HepG2 (cell line): ENCODE results near the gene LDLRAD4. TPM values are rescaled to one million over a fixed set of nuclear protein-coding genes. Genes with fewer than 3 reads are reported as not detected.

ENCODE experiments used
- ATAC-seq: fragments of 200-7000 bp; cut with Tn5 transposase; 3 replicates; pipeline ENCODE4 v1.9.1; 2020; ENCODE audit warnings: mild to moderate bottlenecking, moderate library complexity
- BruUV-seq: library from RNA; stranded (reverse); fragments of 400-500 nt; replicated peaks from 2 replicates; lab custom pipeline; 2021; lab: Mats Ljungman, UMichigan
- CTCF ChIA-PET: fragments of 300-600 bp; formaldehyde crosslinking; extraction: SDS; loops from one replicate; lab custom pipeline; 2021; ENCODE audit warnings: low total read pairs, inconsistent platforms, low intra/inter-chr PET ratio; lab: Yijun Ruan, JAX
- POLR2A ChIA-PET: fragments of 350-600 bp; sonication (Branson Sonifier 250); formaldehyde crosslinking; loops from one replicate; lab custom pipeline; 2020; ENCODE audit warnings: antibody characterized with exemption, inconsistent platforms; lab: Yijun Ruan, JAX
- DNase-seq: peaks from one replicate; pipeline ENCODE4 v3.0.0-alpha.2; 2015; ENCODE audit warnings: low spot score
- FAIRE-seq: peaks from 3 replicates; lab custom pipeline; 2011; peaks lifted over from hg19 to GRCh38; lab: Jason Lieb, UNC
- H2AFZ ChIP-seq: one replicate; pipeline ENCODE4 v1.6.1; 2011; ENCODE audit warnings: low read length, inconsistent platforms
- H3K27ac ChIP-seq: fragments of 300-600 bp; 3 replicates; pipeline ENCODE4 v1.8.0; 2011; ENCODE audit warnings: mixed run types, mild to moderate bottlenecking, mixed read lengths, low read length, inconsistent platforms; ENCODE audit not compliant: insufficient read depth; ENCODE audit errors: extremely low read length
- H3K27me3 ChIP-seq, 2 experiments: fragments of 200-600 bp in 1 of 2; 2 replicates in 1 of 2; 3 replicates in 1 of 2; pipeline versions ENCODE4 v1.6.0 to v1.8.0; 2011; ENCODE audit warnings: low read length in 2 of 2, mild to moderate bottlenecking in 2 of 2, moderate library complexity in 2 of 2, inconsistent platforms in 1 of 2; ENCODE audit not compliant: insufficient read depth in 2 of 2, control insufficient read depth in 1 of 2
- H3K36me3 ChIP-seq, 2 experiments: fragments of 200-600 bp in 1 of 2; replicated peaks in 1 of 2; 2 replicates in 1 of 2; 3 replicates in 1 of 2; pipeline versions ENCODE4 v1.5.1 to v1.8.0; 2011; ENCODE audit warnings: low read length in 2 of 2, inconsistent platforms in 1 of 2; ENCODE audit not compliant: insufficient read depth in 2 of 2, control insufficient read depth in 1 of 2
- H3K4me1 ChIP-seq: 2 replicates; pipeline ENCODE4 v1.5.1; 2012; ENCODE audit warnings: low read length, inconsistent platforms; ENCODE audit not compliant: insufficient read depth
- H3K4me2 ChIP-seq: 2 replicates; pipeline ENCODE4 v1.6.0; 2011; ENCODE audit warnings: low read depth, low read length, inconsistent platforms
- H3K4me3 ChIP-seq, 3 experiments: fragments of 200-600 bp in 1 of 3; sonication (generic), shearing (Covaris generic) in 1 of 3; replicated peaks in 1 of 3; 2 replicates each; pipeline ENCODE4 v1.5.1; 2011 to 2016; ENCODE audit warnings: low read length in 3 of 3, inconsistent platforms in 2 of 3, low read depth in 2 of 3, mild to moderate bottlenecking in 2 of 3, control low read depth in 1 of 3, mixed read lengths in 1 of 3; ENCODE audit not compliant: insufficient read depth in 1 of 3
- H3K79me2 ChIP-seq: one replicate; pipeline ENCODE4 v1.6.1; 2011; ENCODE audit warnings: low read length, inconsistent platforms; ENCODE audit not compliant: insufficient read depth
- H3K9ac ChIP-seq: 2 replicates; pipeline ENCODE4 v1.6.0; 2011; ENCODE audit warnings: mild to moderate bottlenecking, low read depth, low read length, inconsistent platforms; ENCODE audit not compliant: insufficient read depth
- H3K9me3 ChIP-seq: 2 replicates; pipeline ENCODE4 v1.5.1; 2012; ENCODE audit warnings: mild to moderate bottlenecking, low read length
- H4K20me1 ChIP-seq: 2 replicates; pipeline ENCODE4 v1.6.0; 2011; ENCODE audit warnings: inconsistent platforms, mild to moderate bottlenecking, low read length, moderate library complexity; ENCODE audit not compliant: insufficient read depth
- DNMT1 ChIP-seq: sonication (generic); formaldehyde crosslinking; IDR thresholded peaks from 2 replicates; pipeline ENCODE4 v1.5.1; 2020; ENCODE audit warnings: mild to moderate bottlenecking, missing genetic modification reagents
- JARID2 ChIP-seq: sonication (generic); formaldehyde crosslinking; IDR thresholded peaks from 2 replicates; pipeline ENCODE4 v1.8.1; 2023; ENCODE audit warnings: missing genetic modification reagents, inconsistent platforms; ENCODE audit not compliant: insufficient replicate concordance
- MBNL3 ChIP-seq: fragments of 250-450 bp; sonication (Bioruptor Pico); conservative IDR thresholded peaks from 2 replicates; pipeline ENCODE4 v1.8.0; 2022; ENCODE audit warnings: mild to moderate bottlenecking, inconsistent platforms
- MNT ChIP-seq: fragments of 450-650 bp; IDR thresholded peaks from 2 replicates; pipeline ENCODE4 v1.6.1; 2016
- NONO ChIP-seq, 2 experiments: fragments of 450-650 bp in 1 of 2; sonication (generic) in 1 of 2; formaldehyde crosslinking in 1 of 2; IDR thresholded peaks in 1 of 2; conservative IDR thresholded peaks in 1 of 2; 2 replicates each; pipeline versions ENCODE4 v1.6.1 to v1.8.0; 2017 to 2022; ENCODE audit warnings: mild to moderate bottlenecking in 1 of 2, missing genetic modification reagents in 1 of 2, moderate library complexity in 1 of 2
- NR2F2 ChIP-seq: IDR thresholded peaks from 2 replicates; pipeline ENCODE4 v1.6.1; 2012; ENCODE audit warnings: low read depth, inconsistent platforms, borderline replicate concordance
- PAWR ChIP-seq: sonication (generic); formaldehyde crosslinking; IDR thresholded peaks from 2 replicates; pipeline ENCODE4 v1.4.0; 2020; ENCODE audit warnings: missing genetic modification reagents, mild to moderate bottlenecking, borderline replicate concordance
- PCBP2 ChIP-seq: fragments of 200-400 bp; formaldehyde crosslinking; optimal IDR thresholded peaks from 2 replicates; pipeline ENCODE3; 2018; ENCODE audit warnings: low read length, low read depth; ENCODE audit not compliant: poor library complexity, severe bottlenecking
- SMARCC2 ChIP-seq: fragments of 450-650 bp; IDR thresholded peaks from 2 replicates; pipeline ENCODE4 v1.6.1; 2017; ENCODE audit warnings: antibody characterized with exemption, mild to moderate bottlenecking
- TAF15 ChIP-seq: fragments of 200-400 bp; formaldehyde crosslinking; IDR thresholded peaks from one replicate; pipeline ENCODE4 v1.6.1; 2018; ENCODE audit warnings: mild to moderate bottlenecking, low read depth, low read length; ENCODE audit not compliant: poor library complexity, severe bottlenecking
- YEATS4 ChIP-seq: sonication (generic); formaldehyde crosslinking; IDR thresholded peaks from 2 replicates; pipeline ENCODE4 v1.4.0; 2020; ENCODE audit warnings: missing genetic modification reagents, borderline replicate concordance
- YY1 ChIP-seq: IDR thresholded peaks from 2 replicates; pipeline ENCODE4 v1.6.1; 2011; ENCODE audit warnings: low read length, low read depth, moderate library complexity, mild to moderate bottlenecking; ENCODE audit not compliant: insufficient read depth, insufficient replicate concordance
- ZGPAT ChIP-seq: IDR thresholded peaks from 2 replicates; pipeline ENCODE4 v1.6.1; 2016; ENCODE audit warnings: mild to moderate bottlenecking
- ZNF12 ChIP-seq: sonication (generic); formaldehyde crosslinking; IDR thresholded peaks from 2 replicates; pipeline ENCODE4 v1.5.0; 2020; ENCODE audit warnings: missing genetic modification reagents
- ZNF292 ChIP-seq: sonication (generic); formaldehyde crosslinking; IDR thresholded peaks from 2 replicates; pipeline ENCODE4 v1.8.1; 2022; ENCODE audit warnings: mild to moderate bottlenecking, low read depth, missing genetic modification reagents, borderline replicate concordance
- ZNF350 ChIP-seq: sonication (generic); formaldehyde crosslinking; IDR thresholded peaks from 2 replicates; pipeline ENCODE4 v1.4.0; 2020; ENCODE audit warnings: mild to moderate bottlenecking, low read depth, missing genetic modification reagents, borderline replicate concordance
- ZNF484 ChIP-seq: sonication (generic); formaldehyde crosslinking; IDR thresholded peaks from 2 replicates; pipeline ENCODE4 v1.5.1; 2020; ENCODE audit warnings: mild to moderate bottlenecking, low read depth, missing genetic modification reagents, borderline replicate concordance
- ZNF674 ChIP-seq: sonication (generic); formaldehyde crosslinking; IDR thresholded peaks from 2 replicates; pipeline ENCODE4 v1.5.0; 2020; ENCODE audit warnings: low read depth, mild to moderate bottlenecking, missing genetic modification reagents
- ZNF839 ChIP-seq: sonication (generic); formaldehyde crosslinking; IDR thresholded peaks from 2 replicates; pipeline ENCODE4 v1.4.0; 2020; ENCODE audit warnings: missing genetic modification reagents, mild to moderate bottlenecking, borderline replicate concordance
- WGBS: methylation state at CpG from one replicate; pipeline ENCODE4 v1.1.6; 2017; ENCODE audit warnings: low lambda C conversion rate; 5-methylcytosine and 5-hydroxymethylcytosine counted together
- in situ Hi-C: cut with HindIII; loops from 2 replicates; pipeline ENCODE4 v1.10.0; 2017; ENCODE audit warnings: low pct_unique_long_range_greater_than_20kb; ENCODE audit not compliant: extremely low pct_ligation_motif_present
- intact Hi-C: fragments of 100-400 bp; cut with micrococcal nuclease; formaldehyde crosslinking; loops from one replicate; pipeline ENCODE4 v1.10.0; 2022; ENCODE audit not compliant: unreplicated experiment
- polyA plus RNA-seq, 8 experiments: library from polyadenylated mRNA; depleted of rRNA in 3 of 8; stranded (reverse) in 7 of 8; unstranded in 1 of 8; fragments of >200 nt; fragmentation: Illumina TruSeq in 4 of 8; extraction: Trizol in 4 of 8; gene quantifications; 2 replicates each; pipeline versions ENCODE4 v1.2.1 to v1.2.3, GENCODE V29; 2011 to 2016; ENCODE audit warnings: low read depth in 4 of 8, missing spikeins in 1 of 8, mixed read lengths in 1 of 8; ENCODE audit not compliant: insufficient read depth in 1 of 8
- total RNA-seq, 5 experiments: library from RNA; depleted of rRNA; stranded (reverse); fragments of >200 nt; fragmentation: Illumina TruSeq; extraction: Trizol; gene quantifications; 2 replicates each; pipeline ENCODE4 v1.2.3, GENCODE V29; 2016; ENCODE audit warnings: low read depth in 1 of 5

Gene LDLRAD4
- total and polyA plus RNA-seq, 2 of the 13 experiments (the other 11 are each of a cell fraction or from before 2014, with no cell fraction given): 13.6 to 20.9 TPM

GRCh38 chr18:13445241-13445897 is 226.8 kb downstream of the LDLRAD4 start:
- Histone ChIP-seq H3K27ac (peak overlapping the region; percentile 29), H3K79me2 (no peaks in the 10 kb centered on the region), H3K4me3 (peak overlapping the region in 1 of 3 experiments; percentile 31; a peak in 1 of 6 replicates), H3K9ac (no peak overlapping the region; the same call in 1 of the 2 replicates), H3K27me3 (no peaks in the 10 kb centered on the region), H3K4me1 (peaks cover 54% of the 10 kb centered on the region), H3K9me3 (no peaks in the 10 kb centered on the region), H3K4me2 (peak overlapping the region; percentile 33), H4K20me1 (no peaks in the 10 kb centered on the region), H2AFZ (no peak overlapping the region), H3K36me3 (no peaks in the 10 kb centered on the region)
- no TSS peak for BruUV-seq
- ATAC-seq (no peak), DNase-seq (no peak), FAIRE-seq (peak; percentile 70)
- CTCF ChIA-PET: no interaction called here
- 81% methylated on average over 6 of the region's 6 CpGs for WGBS
- in situ Hi-C loops: no loop called here
- POLR2A ChIA-PET: no interaction called here
- intact Hi-C loops: loop anchor here (10.0 kb wide), 1 partner anchor 231 kb away; the partner anchor contains the start of gene LDLRAD4
- no peak for TF ChIP-seq PCBP2
- no peak for TF ChIP-seq YEATS4 (CRISPR knock-in tag)
- TF ChIP-seq ZNF292 (CRISPR knock-in tag): no peak
- TF ChIP-seq NONO (IDR thresholded peaks at IDR 0.05): 0 out of 2 replicates have a peak, but pooled peaks have one; percentile 45
- no peak for TF ChIP-seq NONO (CRISPR knock-in tag; conservative IDR thresholded peaks at IDR 0.05)
- TF ChIP-seq ZGPAT (CRISPR knock-in tag): no peak
- no peak for TF ChIP-seq ZNF350 (CRISPR knock-in tag)
- TF ChIP-seq PAWR (CRISPR knock-in tag): no peak
- peak; percentile 37; the same call in 1 of the 2 replicates for TF ChIP-seq MNT
- no peak for TF ChIP-seq ZNF674 (CRISPR knock-in tag)
- TF ChIP-seq ZNF484 (CRISPR knock-in tag): no peak
- no peak for TF ChIP-seq ZNF12 (CRISPR knock-in tag)
- no peak for TF ChIP-seq YY1
- no peak for TF ChIP-seq ZNF839 (CRISPR knock-in tag)
- no peak for TF ChIP-seq DNMT1
- TF ChIP-seq TAF15: no peak
- no peak for TF ChIP-seq JARID2
- no peak for TF ChIP-seq MBNL3
- no peak for TF ChIP-seq SMARCC2
- no peak for TF ChIP-seq NR2F2
